Measurements from ENCODE around the gene CIAPIN1. TPM values are rescaled to one million over a fixed set of nuclear protein-coding genes. Genes with fewer than 3 reads are reported as not detected.

The CIAPIN1 gene
- polyA plus RNA-seq, 3 donors, result 24.0 to 46.5 (median 42.1) TPM

DNA sequence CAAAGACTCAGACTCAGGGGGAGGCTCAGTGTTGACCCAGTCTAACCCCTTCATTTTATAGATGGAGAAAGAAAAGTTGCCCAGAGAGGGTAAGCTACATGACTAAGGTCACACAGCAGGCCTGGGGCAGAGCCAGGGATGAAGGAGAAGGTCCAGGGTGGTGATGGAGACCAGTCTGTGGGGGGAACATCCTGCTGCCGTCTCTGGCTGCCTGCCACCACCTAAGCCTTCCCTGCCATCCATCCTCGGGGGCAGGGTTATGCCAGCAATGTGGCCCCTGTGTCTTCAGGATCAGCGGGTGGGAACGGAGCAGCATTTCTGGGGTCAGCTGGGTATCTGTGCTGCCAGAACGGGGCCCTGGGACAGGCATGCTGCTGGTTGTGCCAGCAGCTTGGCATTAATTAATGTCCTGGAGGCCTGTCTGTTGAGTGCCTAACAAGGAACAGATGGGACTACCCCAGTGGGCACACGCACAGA, 33.6 kb upstream of the CIAPIN1 start:
- no peak for DNase-seq
- Histone ChIP-seq H3K4me1 (ENCODE audit: control insufficient read depth in 1 of 2, insufficient read depth in 2 of 2, low read length in 2 of 2) (peaks cover 18 to 23% of the 10 kb centered on the region in 2 donors), H3K27me3 (ENCODE audit: control insufficient read depth in 2 of 2, insufficient read depth in 2 of 2, low read length in 2 of 2) (peaks cover 0 to 25% of the 10 kb centered on the region in 2 donors), H3K27ac (ENCODE audit: low read depth in 1 of 2, low read length in 2 of 2) (no peak overlapping the region), H3K9ac (ENCODE audit: insufficient read depth, low read length, poor library complexity, severe bottlenecking) (no peak overlapping the region), H2AFZ (ENCODE audit: insufficient read depth, low read depth, low read length, poor library complexity, severe bottlenecking) (no peak overlapping the region), H3K4me3 (replicated peaks in 1 of 3; ENCODE audit: low read depth in 2 of 3, low read length in 3 of 3) (no peak overlapping the region), H3K9me3 (replicated peaks in 1 of 2; ENCODE audit: control insufficient read depth in 1 of 2, insufficient read depth in 1 of 2, low read length in 2 of 2) (no peaks in the 10 kb centered on the region), H3K79me2 (ENCODE audit: insufficient read depth, low read length) (no peaks in the 10 kb centered on the region), H4K20me1 (ENCODE audit: insufficient read depth, low read length) (no peaks in the 10 kb centered on the region), H3K36me3 (replicated peaks in 1 of 2; ENCODE audit: control insufficient read depth in 1 of 2, insufficient read depth in 2 of 2, low read length in 2 of 2) (no peaks in the 10 kb centered on the region), H3K4me2 (replicated peaks; ENCODE audit: extremely low read depth, low read length, poor library complexity, severe bottlenecking) (no peak overlapping the region)
- Mint-ChIP-seq H3K9me3 (peaks cover 0 to 3% (median 2%) of the 10 kb centered on the region in 7 donors), H3K27ac (no peak overlapping the region), H3K36me3 (peaks cover 0 to 1% of the 10 kb centered on the region in 2 donors), H3K4me3 (no peak overlapping the region), H3K27me3 (ENCODE audit: low read depth in 3 of 3) (peaks cover 27 to 53% (median 31%) of the 10 kb centered on the region in 3 donors), H3K4me1 (peaks cover 22% of the 10 kb centered on the region)
- 88% methylated on average over 5 of the region's 6 CpGs for WGBS (ENCODE audit: insufficient coverage)
- TF ChIP-seq, protein P1, sequence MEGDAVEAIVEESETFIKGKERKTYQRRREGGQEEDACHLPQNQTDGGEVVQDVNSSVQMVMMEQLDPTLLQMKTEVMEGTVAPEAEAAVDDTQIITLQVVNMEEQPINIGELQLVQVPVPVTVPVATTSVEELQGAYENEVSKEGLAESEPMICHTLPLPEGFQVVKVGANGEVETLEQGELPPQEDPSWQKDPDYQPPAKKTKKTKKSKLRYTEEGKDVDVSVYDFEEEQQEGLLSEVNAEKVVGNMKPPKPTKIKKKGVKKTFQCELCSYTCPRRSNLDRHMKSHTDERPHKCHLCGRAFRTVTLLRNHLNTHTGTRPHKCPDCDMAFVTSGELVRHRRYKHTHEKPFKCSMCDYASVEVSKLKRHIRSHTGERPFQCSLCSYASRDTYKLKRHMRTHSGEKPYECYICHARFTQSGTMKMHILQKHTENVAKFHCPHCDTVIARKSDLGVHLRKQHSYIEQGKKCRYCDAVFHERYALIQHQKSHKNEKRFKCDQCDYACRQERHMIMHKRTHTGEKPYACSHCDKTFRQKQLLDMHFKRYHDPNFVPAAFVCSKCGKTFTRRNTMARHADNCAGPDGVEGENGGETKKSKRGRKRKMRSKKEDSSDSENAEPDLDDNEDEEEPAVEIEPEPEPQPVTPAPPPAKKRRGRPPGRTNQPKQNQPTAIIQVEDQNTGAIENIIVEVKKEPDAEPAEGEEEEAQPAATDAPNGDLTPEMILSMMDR (IDR thresholded peaks at IDR 0.05), result no peak
- intact Hi-C loops (cut with micrococcal nuclease), result no loop called here

DNA sequence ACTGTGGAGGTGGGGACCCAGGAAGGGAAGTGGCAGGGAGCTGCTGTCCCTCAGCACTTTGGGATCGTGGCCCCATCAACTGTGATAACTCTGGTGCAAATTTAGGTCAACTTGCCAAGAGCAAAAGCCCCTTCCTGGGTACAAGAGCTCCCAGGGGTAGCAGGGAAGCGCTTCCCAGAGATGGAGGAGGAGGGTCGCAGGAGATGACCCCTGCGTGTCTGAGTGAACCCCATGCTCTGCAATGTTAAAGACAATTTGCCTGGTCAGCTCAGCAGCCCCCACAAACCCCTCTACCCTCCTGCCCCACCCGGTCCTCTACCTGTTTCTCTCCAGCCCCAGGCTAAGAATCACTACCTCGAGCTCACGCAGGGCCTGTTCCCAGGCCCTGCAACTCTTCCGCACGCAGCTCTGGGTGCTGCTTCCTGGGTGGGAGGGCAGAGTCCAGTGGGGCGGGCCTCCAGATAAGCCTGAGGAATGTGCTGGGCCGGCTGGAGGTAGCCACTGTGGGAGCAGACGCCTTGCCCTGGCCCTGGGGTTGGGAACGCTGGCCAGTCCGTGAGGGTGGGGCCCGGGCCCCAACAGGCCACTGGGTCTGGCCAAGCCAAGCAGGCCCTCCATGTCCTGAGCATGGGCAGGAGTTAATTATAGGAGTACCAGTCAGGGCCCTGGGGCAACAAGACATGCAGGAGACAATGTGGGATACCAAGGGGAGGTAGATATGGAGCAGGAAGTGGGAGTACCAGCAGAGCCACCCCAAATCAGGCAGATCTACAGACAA, 33.0 kb upstream of the CIAPIN1 start:
- H3K4me3 ChIP-seq (replicated peaks in 1 of 3; ENCODE audit: low read depth in 2 of 3, low read length in 3 of 3), result no peak overlapping the region
- no peak overlapping the region for H3K27ac ChIP-seq (ENCODE audit: low read depth in 1 of 2, low read length in 2 of 2)
- no peaks in the 10 kb centered on the region for H3K9me3 ChIP-seq (replicated peaks in 1 of 2; ENCODE audit: control insufficient read depth in 1 of 2, insufficient read depth in 1 of 2, low read length in 2 of 2)
- Mint-ChIP-seq H3K27ac (no peak overlapping the region), H3K4me3 (peak overlapping the region in 1 of 2 donors; percentile 21), H3K9me3 (peaks cover 0 to 3% (median 2%) of the 10 kb centered on the region in 7 donors), H3K27me3 (ENCODE audit: low read depth in 3 of 3) (peaks cover 24 to 48% (median 28%) of the 10 kb centered on the region in 3 donors), H3K4me1 (peaks cover 19% of the 10 kb centered on the region), H3K36me3 (peaks cover 0 to 1% of the 10 kb centered on the region in 2 donors)
- peaks cover 0 to 19% of the 10 kb centered on the region in 2 donors for H3K27me3 ChIP-seq (ENCODE audit: control insufficient read depth in 2 of 2, insufficient read depth in 2 of 2, low read length in 2 of 2)
- intact Hi-C loops (cut with micrococcal nuclease), result no loop called here
- no peaks in the 10 kb centered on the region for H3K36me3 ChIP-seq (replicated peaks in 1 of 2; ENCODE audit: control insufficient read depth in 1 of 2, insufficient read depth in 2 of 2, low read length in 2 of 2)
- 81% methylated on average over 12 of the region's 15 CpGs for WGBS (ENCODE audit: insufficient coverage)
- H3K4me2 ChIP-seq (replicated peaks; ENCODE audit: extremely low read depth, low read length, poor library complexity, severe bottlenecking), result peak overlapping the region; percentile 25
- no peak overlapping the region for H3K9ac ChIP-seq (ENCODE audit: insufficient read depth, low read length, poor library complexity, severe bottlenecking)
- TF ChIP-seq, protein P1 (IDR thresholded peaks at IDR 0.05), result no peak
- peak overlapping the region; percentile 3 for H2AFZ ChIP-seq (ENCODE audit: insufficient read depth, low read depth, low read length, poor library complexity, severe bottlenecking)
- peaks cover 19 to 26% of the 10 kb centered on the region in 2 donors for H3K4me1 ChIP-seq (ENCODE audit: control insufficient read depth in 1 of 2, insufficient read depth in 2 of 2, low read length in 2 of 2)
- no peak for DNase-seq
- no peaks in the 10 kb centered on the region for H4K20me1 ChIP-seq (ENCODE audit: insufficient read depth, low read length)
- no peaks in the 10 kb centered on the region for H3K79me2 ChIP-seq (ENCODE audit: insufficient read depth, low read length)

All from CD14-positive monocyte (primary cell).